ENCODE measurements around the gene RIMBP2. TPM values are rescaled to one million over a fixed set of nuclear protein-coding genes. Genes with fewer than 3 reads are reported as not detected.

The RIMBP2 gene
- total and polyA plus RNA-seq, 7 experiments from 2014 or later, result 0.05 TPM; not detected in 6

DNA sequence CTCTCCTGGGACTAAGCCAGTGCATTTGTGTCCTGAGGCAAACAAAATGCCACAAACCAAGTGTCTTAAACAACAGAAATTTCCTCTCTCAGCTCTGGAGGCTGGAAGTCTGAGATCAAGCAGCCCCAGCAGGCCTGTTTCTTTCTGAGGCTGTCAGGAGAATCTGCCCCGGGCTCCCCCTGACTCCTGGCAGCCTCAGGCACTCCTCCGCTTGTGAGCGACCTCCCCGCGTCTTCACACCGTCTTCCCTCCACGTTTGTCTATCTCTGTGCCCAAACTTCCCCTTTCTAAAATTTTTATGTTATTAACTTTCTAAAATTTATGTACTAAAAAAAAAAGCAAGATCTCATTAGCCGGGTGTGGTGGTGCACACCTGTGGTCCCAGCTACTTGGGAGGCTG is 59.7 kb downstream of the RIMBP2 start:
- no peaks in the 10 kb centered on the region for H3K36me3 Mint-ChIP-seq
- H3K4me3 Mint-ChIP-seq, result no peak overlapping the region

DNA sequence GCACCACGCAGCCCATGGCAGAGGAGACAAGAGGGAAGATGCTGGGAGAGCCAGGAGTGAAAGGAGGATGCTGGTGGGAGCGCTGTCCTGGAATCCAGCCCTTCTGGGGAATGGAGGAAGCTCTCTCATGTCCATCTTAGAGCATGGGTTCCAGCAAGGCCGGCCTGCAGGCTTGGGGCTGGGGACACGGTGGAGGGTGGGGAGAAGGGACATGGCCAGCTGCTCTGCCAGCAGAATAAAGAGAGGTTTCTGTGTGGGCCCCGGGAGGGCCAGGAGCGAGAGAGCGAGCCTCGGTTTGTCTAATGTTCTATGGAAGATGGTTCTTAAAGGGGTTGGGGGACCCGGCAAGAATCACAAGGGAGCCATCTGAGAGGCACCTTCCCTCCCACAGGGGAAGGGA is 60.2 kb downstream of the RIMBP2 start:
- H3K4me3 Mint-ChIP-seq, result no peak overlapping the region

More for the DNA sequence above, 59.7 kb downstream of the RIMBP2 start:
- H3K4me3 ChIP-seq (ENCODE audit: low read length), result no peak overlapping the region
- intact Hi-C loops (cut with micrococcal nuclease), result no loop called here
- H3K27me3 ChIP-seq (ENCODE audit: control insufficient read depth in 2 of 2, insufficient read depth in 2 of 2, low read length in 2 of 2), result no peaks in the 10 kb centered on the region
- H3K4me1 ChIP-seq (ENCODE audit: control insufficient read depth in 2 of 2, insufficient read depth in 2 of 2, low read length in 2 of 2), result no peaks in the 10 kb centered on the region
- no peaks in the 10 kb centered on the region for H3K36me3 ChIP-seq (ENCODE audit: control insufficient read depth in 2 of 3, insufficient read depth in 3 of 3, low read length in 3 of 3)
- no peak for DNase-seq
- Mint-ChIP-seq H3K27me3 (peaks cover 0 to 17% (median 9%) of the 10 kb centered on the region in 5 donors), H3K9me3 (peaks cover 0 to 21% (median 7%) of the 10 kb centered on the region in 11 donors), H3K27ac (no peak overlapping the region), H3K4me1 (no peaks in the 10 kb centered on the region)
- ATAC-seq, result no peak
- H3K27ac ChIP-seq (ENCODE audit: low read depth, low read length), result no peak overlapping the region
- ChIA-PET POLR2A (no interaction called here), CTCF (no interaction called here)
- H3K9me3 ChIP-seq (ENCODE audit: control insufficient read depth in 2 of 3, low read length in 3 of 3), result no peaks in the 10 kb centered on the region

DNA sequence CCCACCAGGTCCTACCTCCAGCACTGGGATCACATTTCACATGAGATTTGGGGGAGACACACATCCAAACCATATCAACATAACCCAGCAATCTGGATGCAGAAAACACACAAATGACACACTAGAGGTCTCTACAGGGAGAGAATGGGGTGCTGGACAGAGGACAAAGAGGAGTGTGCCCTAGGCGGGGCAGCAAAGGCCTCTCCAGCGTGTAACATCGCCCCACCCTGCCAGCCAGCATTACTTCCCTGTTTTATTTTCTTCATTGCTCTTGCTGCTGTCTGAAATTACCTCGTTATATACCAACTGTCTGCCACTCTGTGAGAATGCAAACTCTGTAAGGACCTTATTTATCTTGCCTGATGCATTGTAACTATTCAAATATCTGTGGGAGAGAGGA is 61.1 kb downstream of the RIMBP2 start:
- Mint-ChIP-seq H3K27me3 (peaks cover 0 to 18% (median 9%) of the 10 kb centered on the region in 5 donors), H3K4me3 (no peak overlapping the region), H3K9me3 (peaks cover 0 to 21% (median 7%) of the 10 kb centered on the region in 11 donors), H3K4me1 (no peaks in the 10 kb centered on the region), H3K36me3 (no peaks in the 10 kb centered on the region), H3K27ac (no peak overlapping the region)
- Histone ChIP-seq H3K36me3 (ENCODE audit: control insufficient read depth in 2 of 3, insufficient read depth in 3 of 3, low read length in 3 of 3) (no peaks in the 10 kb centered on the region), H3K4me3 (ENCODE audit: low read length) (no peak overlapping the region), H3K9me3 (ENCODE audit: control insufficient read depth in 2 of 3, low read length in 3 of 3) (no peaks in the 10 kb centered on the region), H3K27me3 (ENCODE audit: control insufficient read depth in 2 of 2, insufficient read depth in 2 of 2, low read length in 2 of 2) (no peaks in the 10 kb centered on the region), H3K4me1 (ENCODE audit: control insufficient read depth in 2 of 2, insufficient read depth in 2 of 2, low read length in 2 of 2) (no peaks in the 10 kb centered on the region), H3K27ac (ENCODE audit: low read depth, low read length) (no peak overlapping the region)
- ChIA-PET POLR2A (no interaction called here), CTCF (no interaction called here)
- intact Hi-C loops (cut with micrococcal nuclease), result no loop called here
- no peak for DNase-seq
- no peak for ATAC-seq

More for the DNA sequence above, 60.2 kb downstream of the RIMBP2 start:
- Histone ChIP-seq H3K9me3 (ENCODE audit: control insufficient read depth in 2 of 3, low read length in 3 of 3) (no peaks in the 10 kb centered on the region), H3K4me1 (ENCODE audit: control insufficient read depth in 2 of 2, insufficient read depth in 2 of 2, low read length in 2 of 2) (no peaks in the 10 kb centered on the region), H3K4me3 (ENCODE audit: low read length) (no peak overlapping the region), H3K36me3 (ENCODE audit: control insufficient read depth in 2 of 3, insufficient read depth in 3 of 3, low read length in 3 of 3) (no peaks in the 10 kb centered on the region), H3K27ac (ENCODE audit: low read depth, low read length) (no peak overlapping the region), H3K27me3 (ENCODE audit: control insufficient read depth in 2 of 2, insufficient read depth in 2 of 2, low read length in 2 of 2) (no peaks in the 10 kb centered on the region)
- DNase-seq (no peak), ATAC-seq (no peak)
- H3K36me3 Mint-ChIP-seq, result no peaks in the 10 kb centered on the region
- H3K27ac Mint-ChIP-seq, result no peak overlapping the region
- no peaks in the 10 kb centered on the region for H3K4me1 Mint-ChIP-seq
- peaks cover 0 to 21% (median 7%) of the 10 kb centered on the region in 11 donors for H3K9me3 Mint-ChIP-seq
- intact Hi-C loops (cut with micrococcal nuclease), result no loop called here
- ChIA-PET CTCF (interaction anchor here (0.5 kb wide), 1 partner anchor 20 kb away, joined by 4 read pairs; no protein-coding TSS in a partner anchor), POLR2A (no interaction called here)
- H3K27me3 Mint-ChIP-seq, result peaks cover 0 to 17% (median 9%) of the 10 kb centered on the region in 5 donors

DNA sequence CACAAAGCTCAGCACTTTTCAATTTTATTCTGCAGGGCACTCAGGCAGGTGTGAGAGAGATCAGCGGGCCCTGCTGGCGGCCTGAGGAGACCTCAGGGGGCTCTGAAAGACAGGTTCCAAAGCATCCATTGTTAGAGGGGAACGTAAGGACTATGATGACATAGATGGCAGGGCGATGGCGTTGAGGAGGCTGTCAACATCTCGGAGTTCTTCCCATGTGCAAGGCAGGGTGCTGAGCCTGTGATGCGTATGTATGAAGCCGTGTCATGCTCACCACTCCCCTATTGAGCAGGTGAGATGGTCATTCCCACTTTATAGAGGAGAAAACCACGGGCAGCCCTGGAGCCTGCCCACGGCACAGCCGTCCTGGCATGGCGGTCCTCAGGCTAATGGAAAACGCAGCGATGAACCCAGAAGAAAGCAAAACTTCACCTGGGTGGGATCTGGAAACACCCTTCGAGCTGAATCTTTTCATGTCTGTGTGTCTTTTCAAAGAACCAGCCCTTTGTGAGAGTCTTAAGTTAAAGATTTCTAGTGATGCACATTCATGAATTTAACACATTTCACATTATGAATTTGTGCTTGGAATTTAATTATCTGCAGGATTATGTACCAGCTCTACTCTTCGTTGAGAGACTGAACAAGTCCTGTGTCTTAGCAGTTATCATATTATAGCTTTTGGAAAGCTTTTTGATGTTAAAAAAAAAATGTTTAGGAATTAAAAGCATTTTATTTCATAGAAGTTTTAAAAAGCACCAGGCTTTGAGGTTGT is 64.7 kb downstream of the RIMBP2 start:
- Mint-ChIP-seq H3K27ac (no peak overlapping the region), H3K9me3 (peaks cover 0 to 21% (median 7%) of the 10 kb centered on the region in 11 donors), H3K36me3 (no peaks in the 10 kb centered on the region), H3K4me1 (no peaks in the 10 kb centered on the region), H3K4me3 (no peak overlapping the region), H3K27me3 (peaks cover 0 to 16% (median 5%) of the 10 kb centered on the region in 5 donors)
- H3K27me3 ChIP-seq (ENCODE audit: control insufficient read depth in 2 of 2, insufficient read depth in 2 of 2, low read length in 2 of 2), result no peaks in the 10 kb centered on the region
- no peak overlapping the region for H3K4me3 ChIP-seq (ENCODE audit: low read length)
- CTCF ChIA-PET, result no interaction called here
- no peaks in the 10 kb centered on the region for H3K36me3 ChIP-seq (ENCODE audit: control insufficient read depth in 2 of 3, insufficient read depth in 3 of 3, low read length in 3 of 3)
- intact Hi-C loops (cut with micrococcal nuclease), result no loop called here
- POLR2A ChIA-PET, result no interaction called here
- H3K27ac ChIP-seq (ENCODE audit: low read depth, low read length), result no peak overlapping the region
- no peaks in the 10 kb centered on the region for H3K4me1 ChIP-seq (ENCODE audit: control insufficient read depth in 2 of 2, insufficient read depth in 2 of 2, low read length in 2 of 2)
- H3K9me3 ChIP-seq (ENCODE audit: control insufficient read depth in 2 of 3, low read length in 3 of 3), result no peaks in the 10 kb centered on the region
- no peak for ATAC-seq
- DNase-seq, result no peak

DNA sequence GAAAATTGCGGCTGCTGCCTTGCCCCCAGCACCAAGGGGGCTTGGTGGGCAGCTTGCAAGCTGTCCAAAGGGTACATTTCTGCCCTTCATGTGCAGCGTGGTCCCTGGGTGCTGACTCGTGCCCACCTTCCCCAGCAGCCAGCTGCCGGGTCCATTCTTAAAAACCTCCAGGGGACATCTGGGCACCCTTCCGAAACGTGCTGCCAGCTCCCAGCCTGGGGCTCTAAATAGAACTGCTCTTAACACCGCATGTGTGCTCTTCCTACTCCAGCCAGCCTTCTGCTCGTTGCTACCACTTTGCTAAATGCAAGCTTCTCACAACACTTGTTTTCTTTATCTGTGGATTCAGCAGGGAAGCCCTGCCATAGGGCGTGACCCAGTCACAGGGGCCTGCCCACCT is 66.0 kb downstream of the RIMBP2 start:
- Histone ChIP-seq H3K4me3 (ENCODE audit: low read length) (no peak overlapping the region), H3K27me3 (ENCODE audit: control insufficient read depth in 2 of 2, insufficient read depth in 2 of 2, low read length in 2 of 2) (no peaks in the 10 kb centered on the region), H3K4me1 (ENCODE audit: control insufficient read depth in 2 of 2, insufficient read depth in 2 of 2, low read length in 2 of 2) (no peaks in the 10 kb centered on the region), H3K36me3 (ENCODE audit: control insufficient read depth in 2 of 3, insufficient read depth in 3 of 3, low read length in 3 of 3) (no peaks in the 10 kb centered on the region), H3K27ac (ENCODE audit: low read depth, low read length) (no peak overlapping the region), H3K9me3 (ENCODE audit: control insufficient read depth in 2 of 3, low read length in 3 of 3) (no peaks in the 10 kb centered on the region)
- no peaks in the 10 kb centered on the region for H3K4me1 Mint-ChIP-seq
- H3K27ac Mint-ChIP-seq, result no peak overlapping the region
- ATAC-seq, result no peak
- H3K9me3 Mint-ChIP-seq, result peaks cover 0 to 18% (median 7%) of the 10 kb centered on the region in 11 donors
- H3K36me3 Mint-ChIP-seq, result no peaks in the 10 kb centered on the region
- ChIA-PET CTCF (no interaction called here), POLR2A (no interaction called here)
- peaks cover 0 to 15% (median 0%) of the 10 kb centered on the region in 5 donors for H3K27me3 Mint-ChIP-seq
- H3K4me3 Mint-ChIP-seq, result no peak overlapping the region
- intact Hi-C loops (cut with micrococcal nuclease), result no loop called here
- no peak for DNase-seq

DNA sequence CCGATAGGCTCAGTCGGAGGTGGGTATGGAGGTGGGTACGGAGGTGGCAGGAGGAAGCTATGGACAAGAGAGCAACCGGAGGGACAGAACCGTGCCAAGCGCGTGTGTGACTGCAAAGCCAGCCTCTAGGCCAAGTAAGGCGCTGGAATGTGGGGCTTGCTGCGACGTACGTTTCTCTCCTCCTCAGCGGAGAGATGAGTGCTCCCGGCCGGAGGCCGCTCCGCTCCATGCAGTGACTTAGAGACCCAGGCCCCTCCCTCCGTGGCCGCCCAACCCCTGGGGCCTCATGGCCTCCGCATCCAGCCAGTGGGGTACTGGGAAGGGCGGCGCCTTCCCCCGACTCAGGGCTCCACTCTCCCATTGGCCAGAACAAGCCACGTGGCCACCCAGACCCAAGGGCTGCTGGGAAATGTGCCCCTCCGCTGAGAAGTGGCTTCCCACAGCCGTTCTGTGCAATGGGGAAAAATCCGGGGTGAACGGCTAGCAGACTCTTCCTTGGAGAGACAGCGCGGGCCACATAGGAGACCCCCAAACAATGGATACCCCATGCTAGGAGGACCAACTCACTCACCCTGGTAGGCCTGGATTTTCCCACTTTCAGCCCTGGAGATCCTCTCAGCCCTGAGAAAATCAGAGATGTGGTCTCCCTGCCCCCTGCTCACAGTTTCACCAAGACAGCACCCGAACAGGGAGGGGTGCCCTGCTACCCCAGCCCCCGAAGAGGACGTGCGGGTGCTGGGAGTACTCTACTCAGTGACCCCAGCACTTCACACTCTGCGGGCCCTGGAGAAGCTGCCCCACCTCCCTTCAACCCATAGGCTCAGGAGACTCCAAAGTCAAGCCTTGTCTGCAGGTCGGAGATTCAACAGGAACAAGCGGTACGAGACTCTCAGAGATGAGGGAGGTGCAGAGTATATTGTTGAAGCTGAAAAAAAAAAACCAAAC is 66.7 kb downstream of the RIMBP2 start:
- ChIA-PET CTCF (no interaction called here), POLR2A (no interaction called here)
- Histone ChIP-seq H3K9me3 (ENCODE audit: control insufficient read depth in 2 of 3, low read length in 3 of 3) (no peaks in the 10 kb centered on the region), H3K4me3 (ENCODE audit: low read length) (no peak overlapping the region), H3K36me3 (ENCODE audit: control insufficient read depth in 2 of 3, insufficient read depth in 3 of 3, low read length in 3 of 3) (no peaks in the 10 kb centered on the region), H3K4me1 (ENCODE audit: control insufficient read depth in 2 of 2, insufficient read depth in 2 of 2, low read length in 2 of 2) (no peaks in the 10 kb centered on the region), H3K27ac (ENCODE audit: low read depth, low read length) (no peak overlapping the region), H3K27me3 (ENCODE audit: control insufficient read depth in 2 of 2, insufficient read depth in 2 of 2, low read length in 2 of 2) (no peaks in the 10 kb centered on the region)
- Mint-ChIP-seq H3K4me1 (no peaks in the 10 kb centered on the region), H3K4me3 (no peak overlapping the region), H3K36me3 (no peaks in the 10 kb centered on the region), H3K27ac (no peak overlapping the region), H3K27me3 (peaks cover 0 to 13% (median 0%) of the 10 kb centered on the region in 5 donors), H3K9me3 (peaks cover 0 to 12% (median 5%) of the 10 kb centered on the region in 11 donors)
- no peak for DNase-seq
- intact Hi-C loops (cut with micrococcal nuclease), result no loop called here
- no peak for ATAC-seq

All from naive thymus-derived CD4-positive, alpha-beta T cell (primary cell).